GM23248 (cell line): ENCODE results near the gene PHB1.

ENCODE experiments used
- EZH2 ChIP-seq: fragments of 200-600 bp; sonication (generic); IDR thresholded peaks from 2 replicates; pipeline ENCODE4 v1.6.1; 2018; ENCODE audit warnings: antibody characterized with exemption, mild to moderate bottlenecking; ENCODE audit not compliant: insufficient read depth, poor library complexity, severe bottlenecking
- EZH2phosphoT487 ChIP-seq: fragments of 200-600 bp; sonication (generic); IDR thresholded peaks from 2 replicates; pipeline ENCODE4 v1.6.1; 2018; ENCODE audit warnings: antibody characterized with exemption, moderate library complexity, mild to moderate bottlenecking, low read depth; ENCODE audit not compliant: insufficient read depth

GRCh38 chr17:49369760-49370159 lies 44.9 kb downstream of the PHB1 start:
- TF ChIP-seq EZH2 (no peak), EZH2phosphoT487 (no peak)
